ENCODE measurements around the gene RABGAP1. TPM values are rescaled to one million over a fixed set of nuclear protein-coding genes. Genes with fewer than 3 reads are reported as not detected.
A peak's percentile ranks its signal among the peaks of the same experiment; 100 is the strongest.

The RABGAP1 gene
- total RNA-seq, 2 donors from 2014 or later, result 33.1 TPM

DNA sequence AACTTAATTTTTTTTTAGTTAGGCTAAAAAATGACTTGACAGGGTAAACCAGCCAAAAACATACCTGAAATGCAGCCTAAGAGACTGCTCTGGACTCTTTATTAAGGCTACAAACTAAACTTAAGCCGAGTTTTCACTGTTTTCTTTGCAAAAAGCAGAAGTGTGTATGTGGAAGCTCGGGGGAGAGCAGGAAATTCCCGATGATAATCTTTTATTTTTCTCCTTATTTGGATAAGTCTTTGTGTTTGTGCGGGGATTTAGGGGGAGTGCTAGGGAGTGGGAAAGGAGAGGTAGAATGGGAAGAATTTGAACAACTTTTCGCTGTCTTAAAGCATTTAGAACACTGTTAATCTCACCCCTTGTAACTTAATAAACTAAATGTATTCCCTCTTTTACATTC is 61.9 kb downstream of the RABGAP1 start:
- Mint-ChIP-seq H3K4me1 (ENCODE audit: low read depth) (peaks cover 9% of the 10 kb centered on the region), H3K4me3 (no peak overlapping the region), H3K36me3 (ENCODE audit: insufficient read depth in 2 of 2) (peaks cover 2 to 13% of the 10 kb centered on the region in 2 donors), H3K27me3 (ENCODE audit: low read depth) (no peaks in the 10 kb centered on the region), H3K27ac (no peak overlapping the region), H3K9me3 (no peaks in the 10 kb centered on the region)
- no peak for DNase-seq
- ATAC-seq (replicated peaks in 1 of 2), result no peak

- ATAC-seq (replicated peaks in 1 of 2) (no peak), DNase-seq (no peak)
- H3K4me3 Mint-ChIP-seq, result no peak overlapping the region
- H3K27me3 Mint-ChIP-seq (ENCODE audit: low read depth), result no peaks in the 10 kb centered on the region
- peaks cover 9% of the 10 kb centered on the region for H3K4me1 Mint-ChIP-seq (ENCODE audit: low read depth)
- no peaks in the 10 kb centered on the region for H3K9me3 Mint-ChIP-seq
- no peak overlapping the region for H3K27ac Mint-ChIP-seq
- H3K36me3 Mint-ChIP-seq (ENCODE audit: insufficient read depth in 2 of 2), result peaks cover 2 to 13% of the 10 kb centered on the region in 2 donors
These were observed 62.6 kb downstream of the RABGAP1 start for GRCh38 chr9:123003466-123003865.

DNA sequence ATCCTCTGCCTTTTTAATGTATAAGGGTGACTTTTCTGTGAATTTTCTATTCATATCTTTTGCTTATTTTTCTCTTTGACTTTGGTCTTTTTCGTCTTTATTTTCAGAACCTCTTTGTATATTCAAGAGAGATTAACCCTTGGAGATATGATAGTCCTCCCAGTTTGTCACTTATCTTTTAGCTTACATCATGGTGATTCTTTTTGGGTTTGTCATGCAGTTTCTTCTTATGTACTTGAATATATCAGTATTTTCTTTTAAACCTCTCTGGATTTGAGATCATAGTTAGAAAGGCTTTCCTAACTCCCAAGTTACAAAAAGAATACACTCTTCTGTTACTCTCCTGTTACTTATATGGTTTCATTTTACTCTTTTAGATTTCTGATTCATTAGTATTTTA is 65.1 kb downstream of the RABGAP1 start:
- no peak overlapping the region for H3K27ac Mint-ChIP-seq
- H3K36me3 Mint-ChIP-seq (ENCODE audit: insufficient read depth in 2 of 2), result peaks cover 2 to 3% of the 10 kb centered on the region in 2 donors
- no peaks in the 10 kb centered on the region for H3K9me3 Mint-ChIP-seq
- H3K4me1 Mint-ChIP-seq (ENCODE audit: low read depth), result no peaks in the 10 kb centered on the region
- no peak overlapping the region for H3K4me3 Mint-ChIP-seq
- H3K27me3 Mint-ChIP-seq (ENCODE audit: low read depth), result no peaks in the 10 kb centered on the region
- no peak for DNase-seq
- no peak for ATAC-seq (replicated peaks in 1 of 2)

DNA sequence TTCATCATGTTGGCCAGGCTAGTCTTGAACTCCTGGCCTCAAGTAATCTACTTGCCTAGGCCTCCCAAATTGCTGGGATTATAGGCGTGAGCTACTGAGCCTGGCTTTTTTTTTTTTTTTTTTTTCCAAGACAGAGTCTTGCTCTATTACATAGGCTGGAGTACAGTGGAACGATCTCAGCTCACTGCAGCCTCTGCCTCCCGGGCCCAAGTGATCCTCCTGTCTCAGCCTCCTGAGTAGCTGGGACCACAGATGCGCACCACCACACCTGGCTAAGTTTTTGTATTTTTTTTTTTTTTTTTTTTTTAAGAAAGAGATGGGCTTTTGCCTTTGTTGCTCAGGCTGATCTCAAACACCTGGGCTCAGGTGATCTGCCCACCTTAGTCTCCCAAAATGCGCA is 66.4 kb downstream of the RABGAP1 start:
- DNase-seq (no peak), ATAC-seq (replicated peaks in 1 of 2) (no peak)
- no peaks in the 10 kb centered on the region for H3K9me3 Mint-ChIP-seq
- H3K4me3 Mint-ChIP-seq, result no peak overlapping the region
- no peaks in the 10 kb centered on the region for H3K4me1 Mint-ChIP-seq (ENCODE audit: low read depth)
- H3K27me3 Mint-ChIP-seq (ENCODE audit: low read depth), result no peaks in the 10 kb centered on the region
- H3K27ac Mint-ChIP-seq, result no peak overlapping the region
- peaks cover 3 to 11% of the 10 kb centered on the region in 2 donors for H3K36me3 Mint-ChIP-seq (ENCODE audit: insufficient read depth in 2 of 2)

DNA sequence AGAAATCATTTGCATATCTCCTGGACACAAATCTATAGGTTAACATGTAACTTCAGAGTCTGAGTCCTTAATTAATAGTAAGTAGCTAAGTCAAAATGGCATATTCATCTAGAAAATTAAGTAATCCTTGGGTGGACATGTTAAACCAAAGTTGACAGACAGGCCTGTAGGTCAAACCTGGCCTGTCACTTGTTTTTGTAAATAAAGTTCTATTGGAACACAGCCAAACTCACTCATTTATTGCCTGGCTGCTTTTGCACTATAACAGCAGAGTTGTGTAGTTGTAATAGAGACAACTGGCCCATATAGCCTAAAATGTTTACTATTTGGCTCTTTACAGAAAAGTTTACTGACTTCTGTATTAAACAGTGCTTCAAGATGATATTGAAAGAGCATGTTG is 68.1 kb downstream of the RABGAP1 start:
- peaks cover 6 to 18% of the 10 kb centered on the region in 2 donors for H3K36me3 Mint-ChIP-seq (ENCODE audit: insufficient read depth in 2 of 2)
- H3K27me3 Mint-ChIP-seq (ENCODE audit: low read depth), result no peaks in the 10 kb centered on the region
- no peak for ATAC-seq (replicated peaks in 1 of 2)

GRCh38 chr9:123011380-123011779 is 70.6 kb downstream of the RABGAP1 start:
- Mint-ChIP-seq H3K36me3 (ENCODE audit: insufficient read depth in 2 of 2) (peaks cover 9 to 37% of the 10 kb centered on the region in 2 donors), H3K4me3 (no peak overlapping the region), H3K27me3 (ENCODE audit: low read depth) (no peaks in the 10 kb centered on the region), H3K27ac (no peak overlapping the region), H3K4me1 (ENCODE audit: low read depth) (no peaks in the 10 kb centered on the region), H3K9me3 (peaks cover 1 to 2% of the 10 kb centered on the region in 2 donors)
- DNase-seq (no peak), ATAC-seq (replicated peaks in 1 of 2) (no peak)

More for the DNA sequence above, 68.1 kb downstream of the RABGAP1 start:
- Mint-ChIP-seq H3K4me1 (ENCODE audit: low read depth) (no peaks in the 10 kb centered on the region), H3K4me3 (no peak overlapping the region), H3K27ac (no peak overlapping the region), H3K9me3 (no peaks in the 10 kb centered on the region)
- no peak for DNase-seq

DNA sequence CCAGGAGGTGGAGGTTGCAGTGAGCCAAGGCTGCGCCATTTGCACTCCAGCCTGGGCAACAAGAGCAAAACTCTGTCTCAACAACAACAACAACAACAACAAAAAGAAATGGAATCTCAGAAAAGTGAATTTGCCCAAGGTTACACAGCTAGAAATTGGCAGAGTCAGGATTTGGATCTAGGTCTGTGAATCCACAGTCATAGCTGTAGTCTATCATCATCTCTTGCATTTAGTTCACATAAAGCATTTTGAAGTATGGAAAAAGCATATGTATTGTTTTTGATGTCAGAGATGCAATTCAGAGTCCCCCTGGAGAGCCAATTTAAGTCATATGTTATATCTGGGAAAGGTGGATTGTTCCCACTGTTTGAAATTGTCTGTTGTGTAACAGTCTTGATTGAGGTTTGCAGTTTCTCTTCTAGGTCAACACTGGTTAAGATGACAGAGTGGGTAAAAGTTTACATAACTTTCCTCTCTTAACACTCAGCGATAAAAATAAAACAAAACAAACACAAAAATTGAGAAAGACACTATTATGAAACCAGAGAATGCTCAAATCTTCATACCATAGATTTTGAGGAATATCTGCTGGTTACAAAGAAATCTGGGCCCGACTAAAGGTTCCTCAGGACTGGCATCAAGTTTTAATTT is 71.2 kb downstream of the RABGAP1 start:
- no peaks in the 10 kb centered on the region for H3K27me3 Mint-ChIP-seq (ENCODE audit: low read depth)
- peaks cover 9 to 38% of the 10 kb centered on the region in 2 donors for H3K36me3 Mint-ChIP-seq (ENCODE audit: insufficient read depth in 2 of 2)
- DNase-seq, result no peak
- no peaks in the 10 kb centered on the region for H3K4me1 Mint-ChIP-seq (ENCODE audit: low read depth)
- H3K4me3 Mint-ChIP-seq, result no peak overlapping the region
- H3K27ac Mint-ChIP-seq, result no peak overlapping the region
- ATAC-seq (replicated peaks in 1 of 2), result no peak
- peaks cover 1 to 2% of the 10 kb centered on the region in 2 donors for H3K9me3 Mint-ChIP-seq

GRCh38 chr9:123016631-123017030 is 75.8 kb downstream of the RABGAP1 start:
- H3K4me3 Mint-ChIP-seq, result no peak overlapping the region
- H3K36me3 Mint-ChIP-seq (ENCODE audit: insufficient read depth in 2 of 2), result peaks cover 6 to 35% of the 10 kb centered on the region in 2 donors
- peaks cover 1 to 2% of the 10 kb centered on the region in 2 donors for H3K9me3 Mint-ChIP-seq
- no peaks in the 10 kb centered on the region for H3K4me1 Mint-ChIP-seq (ENCODE audit: low read depth)
- ATAC-seq (replicated peaks in 1 of 2) (no peak), DNase-seq (no peak)
- no peaks in the 10 kb centered on the region for H3K27me3 Mint-ChIP-seq (ENCODE audit: low read depth)
- no peak overlapping the region for H3K27ac Mint-ChIP-seq

DNA sequence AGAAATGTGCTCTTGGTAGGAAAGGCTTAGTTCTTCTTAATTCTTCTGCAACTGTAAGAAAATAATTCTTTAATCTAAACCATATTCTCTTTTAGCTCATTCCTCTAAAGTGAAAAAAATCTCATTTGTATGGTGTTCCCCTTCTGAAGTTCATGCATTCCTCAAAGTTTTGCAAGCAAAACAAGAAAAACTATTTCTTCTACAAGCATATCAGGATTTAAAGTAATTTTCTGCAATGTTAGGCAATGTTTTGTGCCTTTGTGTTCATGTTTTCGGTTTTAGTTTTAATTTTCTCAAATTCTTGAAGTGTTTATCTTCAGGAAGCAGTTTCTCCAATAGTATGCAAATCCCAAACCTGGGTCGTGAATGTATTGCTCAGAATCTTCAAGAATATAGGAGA is 80.0 kb downstream of the RABGAP1 start:
- H3K27me3 Mint-ChIP-seq (ENCODE audit: low read depth), result no peaks in the 10 kb centered on the region
- no peak for DNase-seq
- no peak overlapping the region for H3K4me3 Mint-ChIP-seq
- H3K4me1 Mint-ChIP-seq (ENCODE audit: low read depth), result no peaks in the 10 kb centered on the region
- no peak overlapping the region for H3K27ac Mint-ChIP-seq
- peaks cover 0 to 6% of the 10 kb centered on the region in 2 donors for H3K36me3 Mint-ChIP-seq (ENCODE audit: insufficient read depth in 2 of 2)
- no peaks in the 10 kb centered on the region for H3K9me3 Mint-ChIP-seq
- ATAC-seq (replicated peaks in 1 of 2), result no peak

DNA sequence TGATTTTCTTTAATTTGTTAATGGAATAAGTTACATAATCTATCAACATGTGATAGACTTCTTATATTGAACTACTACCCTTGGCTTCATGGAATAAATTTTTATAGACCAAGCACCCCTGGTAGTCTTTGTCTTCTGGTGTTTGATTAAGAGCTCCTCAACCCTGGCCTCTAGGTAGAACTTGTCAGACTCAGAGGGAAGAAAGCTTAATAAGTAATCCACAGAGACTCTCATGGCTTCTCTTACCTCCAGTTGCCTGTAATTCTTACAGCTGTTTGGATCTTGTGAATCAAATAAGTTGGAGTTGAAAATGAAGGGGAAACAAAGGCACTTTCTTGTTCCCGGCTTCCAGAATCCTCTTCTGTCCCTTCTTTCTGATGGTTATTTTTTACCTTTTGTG is 85.6 kb downstream of the RABGAP1 start:
- H3K4me3 Mint-ChIP-seq, result no peak overlapping the region
- ATAC-seq (replicated peaks in 1 of 2), result no peak

GRCh38 chr9:123027517-123027916 is 86.7 kb downstream of the RABGAP1 start:
- Mint-ChIP-seq H3K4me3 (no peak overlapping the region), H3K4me1 (ENCODE audit: low read depth) (no peaks in the 10 kb centered on the region), H3K27ac (no peak overlapping the region), H3K36me3 (ENCODE audit: insufficient read depth in 2 of 2) (peaks cover 0 to 4% of the 10 kb centered on the region in 2 donors), H3K9me3 (no peaks in the 10 kb centered on the region), H3K27me3 (ENCODE audit: low read depth) (no peaks in the 10 kb centered on the region)
- ATAC-seq (replicated peaks in 1 of 2), result no peak
- DNase-seq, result no peak

More for the DNA sequence above, 85.6 kb downstream of the RABGAP1 start:
- Mint-ChIP-seq H3K4me1 (ENCODE audit: low read depth) (no peaks in the 10 kb centered on the region), H3K27ac (peak overlapping the region; percentile 18), H3K36me3 (ENCODE audit: insufficient read depth in 2 of 2) (peaks cover 0 to 4% of the 10 kb centered on the region in 2 donors), H3K27me3 (ENCODE audit: low read depth) (no peaks in the 10 kb centered on the region), H3K9me3 (no peaks in the 10 kb centered on the region)
- no peak for DNase-seq

- Mint-ChIP-seq H3K4me1 (ENCODE audit: low read depth) (no peaks in the 10 kb centered on the region), H3K27me3 (ENCODE audit: low read depth) (no peaks in the 10 kb centered on the region), H3K9me3 (no peaks in the 10 kb centered on the region), H3K4me3 (no peak overlapping the region), H3K36me3 (ENCODE audit: insufficient read depth in 2 of 2) (peaks cover 0 to 4% of the 10 kb centered on the region in 2 donors), H3K27ac (no peak overlapping the region)
- DNase-seq (no peak), ATAC-seq (replicated peaks in 1 of 2) (no peak)
These were observed 87.3 kb downstream of the RABGAP1 start for GRCh38 chr9:123028136-123028535.

DNA sequence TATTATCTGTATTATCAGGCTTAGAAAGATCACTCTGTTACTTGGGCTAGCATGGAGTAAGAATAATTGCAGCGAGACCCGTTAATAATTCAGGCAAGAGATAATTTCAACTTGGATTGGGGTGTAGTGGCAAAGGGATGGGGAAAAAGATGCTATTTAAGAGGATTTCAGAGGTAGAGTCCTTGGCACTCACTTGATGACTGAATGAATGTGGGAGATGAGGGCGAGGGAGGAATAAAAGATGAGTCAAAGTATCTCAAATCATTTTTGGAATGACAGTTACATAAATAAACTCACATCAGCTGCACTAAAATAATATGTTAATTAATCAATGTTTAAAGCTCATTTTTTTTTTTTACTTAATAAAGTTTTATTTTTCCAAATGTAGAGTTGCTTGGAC is 88.2 kb downstream of the RABGAP1 start:
- ATAC-seq (replicated peaks in 1 of 2), result no peak
- H3K27me3 Mint-ChIP-seq (ENCODE audit: low read depth), result no peaks in the 10 kb centered on the region
- H3K9me3 Mint-ChIP-seq, result no peaks in the 10 kb centered on the region
- H3K36me3 Mint-ChIP-seq (ENCODE audit: insufficient read depth in 2 of 2), result peaks cover 0 to 4% of the 10 kb centered on the region in 2 donors
- no peak overlapping the region for H3K27ac Mint-ChIP-seq
- no peak overlapping the region for H3K4me3 Mint-ChIP-seq
- no peak for DNase-seq
- H3K4me1 Mint-ChIP-seq (ENCODE audit: low read depth), result no peaks in the 10 kb centered on the region

DNA sequence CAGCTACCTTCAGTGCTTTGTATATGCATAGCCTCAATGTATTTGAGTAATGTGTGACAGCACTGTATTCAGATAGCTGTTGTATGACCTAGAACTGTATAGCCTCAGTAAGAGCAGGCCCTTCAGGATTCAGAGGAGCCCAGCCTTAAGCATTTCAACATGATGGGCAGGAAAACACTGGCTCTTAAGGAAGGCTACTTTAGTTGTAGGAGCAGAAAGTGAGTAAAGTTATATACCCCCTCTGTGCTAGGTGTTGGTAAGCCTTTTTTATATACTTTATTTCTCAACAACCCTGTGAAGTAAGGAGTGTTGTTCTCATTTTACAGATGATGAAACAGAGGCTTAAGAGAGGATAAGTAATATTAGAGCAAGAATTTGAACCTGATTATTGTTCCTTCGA is 91.1 kb downstream of the RABGAP1 start:
- Mint-ChIP-seq H3K4me1 (ENCODE audit: low read depth) (peaks cover 4% of the 10 kb centered on the region), H3K27ac (no peak overlapping the region), H3K9me3 (no peaks in the 10 kb centered on the region), H3K36me3 (ENCODE audit: insufficient read depth in 2 of 2) (peaks cover 0 to 4% of the 10 kb centered on the region in 2 donors), H3K4me3 (no peak overlapping the region), H3K27me3 (ENCODE audit: low read depth) (no peaks in the 10 kb centered on the region)
- DNase-seq (no peak), ATAC-seq (replicated peaks in 1 of 2) (no peak)
